Neutrophil (primary cell): Measurements from ENCODE around the gene OR3A1.
"Not testable (repeated sequence)": the region's sequence is repeated elsewhere in the genome, so short reads cannot be mapped to it uniquely, and the experiment has no call there.

Experiments
- H3K27ac ChIP-seq: fragments of 200-600 bp; sonication (generic); 2 replicates; pipeline ENCODE4 v1.5.1; 2016; ENCODE audit warnings: mild to moderate bottlenecking, moderate library complexity
- H3K27me3 ChIP-seq: fragments of 200-600 bp; sonication (generic); 2 replicates; pipeline ENCODE4 v1.6.0; 2016; ENCODE audit warnings: mild to moderate bottlenecking
- H3K36me3 ChIP-seq: fragments of 200-600 bp; sonication (generic); 2 replicates; pipeline ENCODE4 v1.5.1; 2017
- H3K4me1 ChIP-seq, 2 experiments: fragments of 200-600 bp in 1 of 2; sonication (generic) in 1 of 2; 1 replicate in 1 of 2; 2 replicates in 1 of 2; pipeline versions ENCODE4 v1.5.1 to v1.6.1; 2013 to 2016; ENCODE audit warnings: low read depth in 1 of 2, low read length in 1 of 2, mild to moderate bottlenecking in 1 of 2, moderate library complexity in 1 of 2; ENCODE audit not compliant: control insufficient read depth in 1 of 2, insufficient read depth in 1 of 2
- H3K4me3 ChIP-seq, 2 experiments: fragments of 200-600 bp in 1 of 2; sonication (generic) in 1 of 2; 1 replicate in 1 of 2; 2 replicates in 1 of 2; pipeline ENCODE4 v1.5.1; 2013 to 2016; ENCODE audit warnings: low read depth in 1 of 2, low read length in 1 of 2, mild to moderate bottlenecking in 1 of 2, moderate library complexity in 1 of 2
- H3K9me3 ChIP-seq: fragments of 200-600 bp; sonication (generic); 2 replicates; pipeline ENCODE4 v1.5.1; 2016
- CTCF ChIP-seq: fragments of 200-600 bp; sonication (generic); IDR thresholded peaks from 2 replicates; pipeline ENCODE4 v1.5.1; 2016; ENCODE audit warnings: antibody characterized with exemption

The OR3A1 gene

GRCh38 chr17:3295632-3296031 is 2.5 kb downstream of the OR3A1 start:
- H3K36me3 ChIP-seq = no peaks in the 10 kb centered on the region
- H3K27me3 ChIP-seq = peaks cover 12% of the 10 kb centered on the region
- H3K27ac ChIP-seq = no peak overlapping the region
- no peaks in the 10 kb centered on the region for H3K9me3 ChIP-seq
- no peak overlapping the region for H3K4me3 ChIP-seq
- TF ChIP-seq CTCF = no peak
- no peaks in the 10 kb centered on the region for H3K4me1 ChIP-seq

GRCh38 chr17:3293548-3293947 is 4.6 kb downstream of the OR3A1 start:
- H3K4me1 ChIP-seq, H3K4me3 ChIP-seq, H3K9me3 ChIP-seq, H3K27ac ChIP-seq, H3K36me3 ChIP-seq: not testable (repeated sequence)
- H3K27me3 ChIP-seq = peaks cover 12% of the 10 kb centered on the region

GRCh38 chr17:3282901-3283300 is 15.3 kb downstream of the OR3A1 start:
- H3K4me3 ChIP-seq = no peak overlapping the region
- peaks cover 0 to 4% of the 10 kb centered on the region in 2 experiments for H3K4me1 ChIP-seq
- H3K27me3 ChIP-seq = no peaks in the 10 kb centered on the region
- no peak for TF ChIP-seq CTCF
- no peak overlapping the region for H3K27ac ChIP-seq
- H3K36me3 ChIP-seq = no peaks in the 10 kb centered on the region
- H3K9me3 ChIP-seq = no peaks in the 10 kb centered on the region

GRCh38 chr17:3276126-3276525 is 22.0 kb downstream of the OR3A1 start:
- Histone ChIP-seq H3K36me3 (no peaks in the 10 kb centered on the region), H3K4me3 (no peak overlapping the region), H3K9me3 (no peaks in the 10 kb centered on the region), H3K4me1 (peaks cover 13 to 16% of the 10 kb centered on the region in 2 experiments), H3K27me3 (no peaks in the 10 kb centered on the region), H3K27ac (no peak overlapping the region)
- TF ChIP-seq CTCF = no peak

GRCh38 chr17:3271072-3271848 is 26.9 kb downstream of the OR3A1 start:
- H3K4me3 ChIP-seq = peak overlapping the region in 1 of 2 experiments; percentile 38
- no peaks in the 10 kb centered on the region for H3K9me3 ChIP-seq
- TF ChIP-seq CTCF = no peak
- H3K36me3 ChIP-seq = no peaks in the 10 kb centered on the region
- peak overlapping the region; percentile 94 for H3K27ac ChIP-seq
- no peaks in the 10 kb centered on the region for H3K27me3 ChIP-seq
- peaks cover 28 to 31% of the 10 kb centered on the region in 2 experiments for H3K4me1 ChIP-seq

GRCh38 chr17:3260600-3260999 is 37.6 kb downstream of the OR3A1 start:
- no peak overlapping the region for H3K4me3 ChIP-seq
- H3K9me3 ChIP-seq = no peaks in the 10 kb centered on the region
- H3K4me1 ChIP-seq = no peaks in the 10 kb centered on the region
- H3K27me3 ChIP-seq = no peaks in the 10 kb centered on the region
- H3K27ac ChIP-seq = no peak overlapping the region
- TF ChIP-seq CTCF = no peak
- no peaks in the 10 kb centered on the region for H3K36me3 ChIP-seq
